Measurements from ENCODE around the gene CHRNA4. TPM values are rescaled to one million over a fixed set of nuclear protein-coding genes. Genes with fewer than 3 reads are reported as not detected.

The CHRNA4 gene
- total RNA-seq, 3 donors from 2014 or later (not counting 1 experiment from before 2014, with no cell fraction given), result not detected

GRCh38 chr20:63325021-63325471 lies 36.1 kb downstream of the CHRNA4 start:
- WGBS (ENCODE audit: insufficient coverage), result 91% methylated on average over 10 of the region's 10 CpGs
- DNase-seq, result no peak
- Histone ChIP-seq H3K9me3 (ENCODE audit: control insufficient read depth, insufficient read depth, low read length) (peaks cover 16% of the 10 kb centered on the region), H3K36me3 (ENCODE audit: control insufficient read depth, insufficient read depth, low read length) (no peaks in the 10 kb centered on the region), H3K27ac (ENCODE audit: low read length) (no peak overlapping the region), H3K4me3 (ENCODE audit: low read length) (no peak overlapping the region), H3K4me1 (ENCODE audit: control insufficient read depth, insufficient read depth, low read length) (peaks cover 27% of the 10 kb centered on the region), H3K27me3 (ENCODE audit: control insufficient read depth, insufficient read depth, low read length) (no peaks in the 10 kb centered on the region)
- no peak overlapping the region for H3K4me3 Mint-ChIP-seq
- no peak overlapping the region for H3K27ac Mint-ChIP-seq
- peaks cover 6 to 16% of the 10 kb centered on the region in 2 donors for H3K27me3 Mint-ChIP-seq (ENCODE audit: low read depth in 2 of 2)
- H3K9me3 Mint-ChIP-seq, result no peaks in the 10 kb centered on the region
- ATAC-seq, result no peak
- no peak for TF ChIP-seq CTCF (IDR thresholded peaks at IDR 0.05)
- intact Hi-C loops (cut with micrococcal nuclease), result no loop called here
- no peaks in the 10 kb centered on the region for H3K36me3 Mint-ChIP-seq
- peaks cover 0 to 5% of the 10 kb centered on the region in 2 donors for H3K4me1 Mint-ChIP-seq

DNA sequence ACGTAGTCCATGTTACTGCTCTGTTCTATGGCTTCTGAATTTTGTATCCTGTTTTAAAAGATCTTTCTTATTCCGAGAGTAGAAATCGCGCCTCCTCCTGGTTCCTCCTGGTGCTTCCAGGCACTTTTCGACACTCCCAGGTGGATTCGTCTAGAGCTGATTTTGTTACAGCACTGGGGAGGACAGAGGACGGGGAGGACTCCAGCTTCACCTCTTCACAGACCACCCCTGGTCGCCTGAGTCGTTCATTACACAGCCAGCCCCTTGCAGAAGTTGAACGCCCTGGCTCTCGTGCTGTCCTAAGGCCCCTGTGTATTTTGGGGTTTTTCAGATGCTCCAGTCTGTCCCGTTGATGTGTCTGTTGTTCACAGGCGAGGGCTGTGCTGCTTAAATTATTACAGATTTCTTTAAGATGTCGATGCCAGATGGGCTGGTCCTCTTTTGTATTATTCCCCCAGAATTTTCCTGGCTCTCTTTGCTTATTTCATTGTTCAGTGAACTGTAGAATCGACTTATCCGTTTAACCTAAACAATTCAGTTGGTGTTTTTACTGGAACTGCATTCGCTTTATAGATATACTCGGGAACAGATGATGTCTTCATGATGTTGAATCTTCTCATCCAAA lies 37.7 kb downstream of the CHRNA4 start:
- WGBS (ENCODE audit: insufficient coverage), result 82% methylated on average over 17 of the region's 18 CpGs
- no peak overlapping the region for H3K27ac Mint-ChIP-seq
- peaks cover 27% of the 10 kb centered on the region for H3K4me1 ChIP-seq (ENCODE audit: control insufficient read depth, insufficient read depth, low read length)

GRCh38 chr20:63322933-63323273 lies 38.2 kb downstream of the CHRNA4 start:
- Histone ChIP-seq H3K9me3 (ENCODE audit: control insufficient read depth, insufficient read depth, low read length) (peaks cover 16% of the 10 kb centered on the region), H3K36me3 (ENCODE audit: control insufficient read depth, insufficient read depth, low read length) (no peaks in the 10 kb centered on the region), H3K27me3 (ENCODE audit: control insufficient read depth, insufficient read depth, low read length) (no peaks in the 10 kb centered on the region), H3K4me1 (ENCODE audit: control insufficient read depth, insufficient read depth, low read length) (peaks cover 27% of the 10 kb centered on the region), H3K4me3 (ENCODE audit: low read length) (no peak overlapping the region), H3K27ac (ENCODE audit: low read length) (no peak overlapping the region)
- Mint-ChIP-seq H3K4me1 (peaks cover 0 to 5% of the 10 kb centered on the region in 2 donors), H3K4me3 (no peak overlapping the region), H3K27me3 (ENCODE audit: low read depth in 2 of 2) (peaks cover 6 to 16% of the 10 kb centered on the region in 2 donors), H3K36me3 (no peaks in the 10 kb centered on the region), H3K9me3 (no peaks in the 10 kb centered on the region), H3K27ac (no peak overlapping the region)
- WGBS (ENCODE audit: insufficient coverage), result 63% methylated on average over 15 of the region's 15 CpGs
- no peak for DNase-seq
- no peak for TF ChIP-seq CTCF (IDR thresholded peaks at IDR 0.05)
- no peak for ATAC-seq
- intact Hi-C loops (cut with micrococcal nuclease), result no loop called here

More for the DNA sequence above, 37.7 kb downstream of the CHRNA4 start:
- Mint-ChIP-seq H3K4me3 (no peak overlapping the region), H3K9me3 (no peaks in the 10 kb centered on the region), H3K4me1 (peaks cover 0 to 5% of the 10 kb centered on the region in 2 donors), H3K27me3 (ENCODE audit: low read depth in 2 of 2) (peaks cover 6 to 16% of the 10 kb centered on the region in 2 donors), H3K36me3 (no peaks in the 10 kb centered on the region)
- H3K4me3 ChIP-seq (ENCODE audit: low read length), result no peak overlapping the region
- no peak overlapping the region for H3K27ac ChIP-seq (ENCODE audit: low read length)
- no peaks in the 10 kb centered on the region for H3K36me3 ChIP-seq (ENCODE audit: control insufficient read depth, insufficient read depth, low read length)
- no peaks in the 10 kb centered on the region for H3K27me3 ChIP-seq (ENCODE audit: control insufficient read depth, insufficient read depth, low read length)
- TF ChIP-seq CTCF (IDR thresholded peaks at IDR 0.05), result no peak
- peaks cover 16% of the 10 kb centered on the region for H3K9me3 ChIP-seq (ENCODE audit: control insufficient read depth, insufficient read depth, low read length)
- no peak for ATAC-seq
- no peak for DNase-seq
- intact Hi-C loops (cut with micrococcal nuclease), result no loop called here

All from natural killer cell (primary cell).